Ovary (tissue), 9 donors: Measurements from ENCODE around the gene CADPS. TPM values are rescaled to one million over a fixed set of nuclear protein-coding genes. Genes with fewer than 3 reads are reported as not detected.

Source experiments
- DNase-seq, 5 donors: peaks; one replicate each; pipeline ENCODE4 v3.0.0-alpha.2; 2019 to 2020
- H3K27ac ChIP-seq, 2 donors: fragments of 200-600 bp; one replicate each; pipeline versions ENCODE4 v1.5.1 to v1.8.0; 2019 to 2022
- H3K27me3 ChIP-seq: fragments of 200-600 bp; one replicate; pipeline ENCODE4 v1.8.0; 2022
- H3K36me3 ChIP-seq: fragments of 200-600 bp; sonication (generic); one replicate; pipeline ENCODE4 v1.5.1; 2019
- H3K4me1 ChIP-seq: one replicate; pipeline ENCODE4 v1.8.1; 2013; ENCODE audit warnings: mild to moderate bottlenecking, moderate library complexity; ENCODE audit not compliant: insufficient read depth
- H3K4me3 ChIP-seq: fragments of 200-600 bp; sonication (generic); one replicate; pipeline ENCODE4 v1.5.1; 2017
- H3K9me3 ChIP-seq, 2 donors: fragments of 200-600 bp in 1 of 2; sonication (generic) in 1 of 2; one replicate each; pipeline versions ENCODE4 v1.5.1 to v1.8.1; 2013 to 2019; ENCODE audit warnings: mild to moderate bottlenecking in 1 of 2, moderate library complexity in 1 of 2
- EP300 ChIP-seq: sonication (generic); formaldehyde crosslinking; IDR thresholded peaks from one replicate; pipeline ENCODE4 v1.6.1; 2017; ENCODE audit warnings: antibody characterized with exemption
- POLR2A ChIP-seq: fragments of 450-650 bp; IDR thresholded peaks from one replicate; pipeline ENCODE4 v1.6.1; 2017; ENCODE audit warnings: antibody characterized with exemption, mild to moderate bottlenecking, moderate library complexity
- WGBS, 3 donors: extraction: QIAGEN DNeasy Blood & Tissue Kit in 1 of 3; methylation state at CpG; one replicate each; pipeline versions ENCODE4 v1.1.5 to v1.1.7; 2013 to 2017; 5-methylcytosine and 5-hydroxymethylcytosine counted together
- intact Hi-C, 4 donors: fragments of 100-400 bp; cut with DNase I; formaldehyde crosslinking; loops; one replicate each; pipeline versions ENCODE4 v1.11.0 to v1.15.1; 2022 to 2023
- polyA plus RNA-seq, 2 donors: library from polyadenylated mRNA; stranded (reverse); fragments of 200-250 nt in 1 of 2; fragments of 350-450 nt in 1 of 2; fragmentation: Illumina TruSeq in 1 of 2; extraction: RNeasy Lipid Tissue Mini Kit (QIAGEN cat#74804) in 1 of 2; gene quantifications; one replicate each; pipeline ENCODE4 v1.2.3, GENCODE V29; 2013 to 2014
- total RNA-seq, 7 donors: library from RNA; depleted of rRNA in 2 of 7; stranded (reverse); fragments of >200 nt in 2 of 7; fragmentation: NEBNext Ultra II Directional in 3 of 7; extraction: Animal tissue kit (Norgen Biotek cat#: 25700) in 3 of 7; gene quantifications; one replicate each; pipeline versions ENCODE4 v1.1.0 to v1.2.4, GENCODE V29; 2016 to 2023
- TF ChIP-seq, protein P1 (sequence below), 3 donors: fragments of 450-650 bp in 2 of 3; fragments of 200-600 bp in 1 of 3; IDR thresholded peaks; one replicate each; pipeline versions ENCODE4 v1.5.1 to v1.8.0; 2016 to 2022; ENCODE audit warnings: antibody characterized with exemption in 3 of 3, mild to moderate bottlenecking in 1 of 3
- donor health status: DM: no; HTN: no; CAD: no; lungs with moderate emphysema.
- donor health status: DM: no; HTN: no; CAD: no.
- donor health status: Bipolar disorder and iron deficiency.
- donor health status: DM: yes; HTN: yes; CAD: no.
- donor health status: DM: no; HTN: no; CAD: no.
- donor health status: DM: yes; HTN: yes; CAD: no.

Gene CADPS
- total and polyA plus RNA-seq, 9 donors, result 0.90 to 6.8 (median 2.8) TPM

DNA sequence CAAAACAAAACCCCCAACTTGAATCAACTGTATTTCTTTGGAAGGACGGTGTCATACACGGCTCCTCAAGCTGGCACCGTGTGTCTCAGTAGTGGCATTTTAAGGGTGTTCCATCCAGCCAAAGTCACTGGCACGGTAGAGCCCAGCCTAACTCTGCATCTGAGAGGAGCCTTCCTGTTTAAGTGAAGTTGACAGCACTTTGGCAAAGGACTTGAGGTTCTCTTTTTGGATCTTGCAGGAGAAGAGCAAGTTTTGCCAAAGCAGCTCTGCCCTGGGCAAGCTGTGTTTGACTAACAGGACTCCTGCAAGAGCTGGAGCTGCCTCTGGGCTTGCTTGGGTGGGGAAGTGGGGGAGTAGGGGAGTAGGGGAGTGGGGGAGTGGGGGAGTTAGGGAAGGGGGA lies 392.3 kb downstream of the CADPS start:
- no peaks in the 10 kb centered on the region for H3K36me3 ChIP-seq
- TF ChIP-seq EP300 (no peak), POLR2A (no peak)
- TF ChIP-seq, protein P1, sequence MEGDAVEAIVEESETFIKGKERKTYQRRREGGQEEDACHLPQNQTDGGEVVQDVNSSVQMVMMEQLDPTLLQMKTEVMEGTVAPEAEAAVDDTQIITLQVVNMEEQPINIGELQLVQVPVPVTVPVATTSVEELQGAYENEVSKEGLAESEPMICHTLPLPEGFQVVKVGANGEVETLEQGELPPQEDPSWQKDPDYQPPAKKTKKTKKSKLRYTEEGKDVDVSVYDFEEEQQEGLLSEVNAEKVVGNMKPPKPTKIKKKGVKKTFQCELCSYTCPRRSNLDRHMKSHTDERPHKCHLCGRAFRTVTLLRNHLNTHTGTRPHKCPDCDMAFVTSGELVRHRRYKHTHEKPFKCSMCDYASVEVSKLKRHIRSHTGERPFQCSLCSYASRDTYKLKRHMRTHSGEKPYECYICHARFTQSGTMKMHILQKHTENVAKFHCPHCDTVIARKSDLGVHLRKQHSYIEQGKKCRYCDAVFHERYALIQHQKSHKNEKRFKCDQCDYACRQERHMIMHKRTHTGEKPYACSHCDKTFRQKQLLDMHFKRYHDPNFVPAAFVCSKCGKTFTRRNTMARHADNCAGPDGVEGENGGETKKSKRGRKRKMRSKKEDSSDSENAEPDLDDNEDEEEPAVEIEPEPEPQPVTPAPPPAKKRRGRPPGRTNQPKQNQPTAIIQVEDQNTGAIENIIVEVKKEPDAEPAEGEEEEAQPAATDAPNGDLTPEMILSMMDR (IDR thresholded peaks at IDR 0.05), result no peak
- H3K4me1 ChIP-seq, result no peaks in the 10 kb centered on the region
- no peak for DNase-seq
- no peaks in the 10 kb centered on the region for H3K9me3 ChIP-seq
- 68 to 80% (median 72%) methylated on average over 4 of the region's 4 CpGs for WGBS, 3 donors
- H3K27ac ChIP-seq, result no peak overlapping the region
- intact Hi-C loops, result no loop called here
- H3K27me3 ChIP-seq, result no peaks in the 10 kb centered on the region
- no peak overlapping the region for H3K4me3 ChIP-seq

DNA sequence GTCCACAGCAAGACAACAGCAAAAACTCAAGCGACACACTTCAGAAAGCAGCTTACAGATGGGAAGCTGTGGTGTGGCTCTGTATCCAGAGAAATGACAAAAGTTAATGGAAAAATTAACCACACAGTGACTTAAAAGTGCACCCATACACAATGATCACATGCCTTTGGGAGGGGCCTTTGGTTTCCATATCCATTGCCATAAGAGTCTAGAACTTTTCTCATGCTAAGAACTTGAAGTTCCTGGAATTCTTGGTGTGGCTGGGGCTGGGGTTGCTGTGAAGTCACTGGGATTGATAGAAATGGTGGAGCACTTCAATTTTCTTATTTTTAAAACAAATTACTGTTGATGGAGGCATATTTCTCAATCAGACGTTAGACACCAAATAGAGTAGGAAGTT lies 393.3 kb downstream of the CADPS start:
- WGBS, 3 donors, result 76 to 90% (median 82%) methylated on average over 2 of the region's 2 CpGs
- TF ChIP-seq, protein P1 (IDR thresholded peaks at IDR 0.05), result no peak
- no peak for TF ChIP-seq POLR2A
- no peak for TF ChIP-seq EP300
- Histone ChIP-seq H3K4me1 (no peaks in the 10 kb centered on the region), H3K9me3 (no peaks in the 10 kb centered on the region), H3K27me3 (no peaks in the 10 kb centered on the region), H3K36me3 (no peaks in the 10 kb centered on the region), H3K4me3 (no peak overlapping the region), H3K27ac (no peak overlapping the region)
- intact Hi-C loops, result no loop called here
- DNase-seq, result no peak

DNA sequence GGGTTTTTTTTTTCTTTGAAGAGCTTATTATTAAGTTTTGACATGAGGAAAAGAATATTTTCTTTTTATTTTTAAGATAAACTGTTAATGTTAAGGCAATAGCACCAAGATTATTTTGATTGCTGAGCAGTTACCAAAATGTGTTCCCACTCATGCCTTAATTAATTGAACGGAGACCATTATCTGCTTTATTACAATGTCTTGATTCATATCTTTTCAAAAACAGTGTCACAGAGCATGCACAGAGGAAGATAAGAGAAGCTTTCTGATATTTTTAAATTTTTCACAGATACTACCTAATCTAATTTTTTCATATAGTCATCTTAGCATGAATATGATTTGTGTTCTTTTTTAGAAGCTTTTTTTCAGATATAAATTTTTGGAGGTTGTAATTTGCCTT lies 395.2 kb downstream of the CADPS start:
- Histone ChIP-seq H3K27ac (no peak overlapping the region), H3K4me1 (no peaks in the 10 kb centered on the region), H3K27me3 (no peaks in the 10 kb centered on the region), H3K4me3 (no peak overlapping the region), H3K9me3 (no peaks in the 10 kb centered on the region), H3K36me3 (no peaks in the 10 kb centered on the region)
- TF ChIP-seq, protein P1 (IDR thresholded peaks at IDR 0.05), result no peak
- no peak for TF ChIP-seq POLR2A
- no peak for TF ChIP-seq EP300
- intact Hi-C loops, result no loop called here
- no peak for DNase-seq
- 56 to 76% (median 56%) methylated on average over 1 of the region's 1 CpG for WGBS, 3 donors

DNA sequence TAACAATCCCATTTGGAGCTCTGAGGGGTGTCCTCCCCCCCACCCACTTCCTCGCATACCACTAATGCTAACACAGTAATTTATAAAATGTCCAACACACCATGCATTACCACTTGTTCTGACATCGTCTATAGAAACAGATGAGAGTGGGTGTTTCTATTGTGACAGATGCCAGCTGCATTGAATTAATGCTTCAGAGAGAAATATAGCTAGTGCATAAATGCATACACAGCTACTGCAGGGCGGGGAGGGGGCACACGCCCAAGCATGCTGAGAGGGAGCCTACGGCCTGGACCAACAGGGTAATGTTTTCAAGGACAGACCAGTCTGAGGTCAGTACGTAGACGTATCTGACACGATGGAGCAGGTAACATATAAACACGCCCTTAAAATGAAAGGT lies 395.9 kb downstream of the CADPS start:
- 66 to 70% (median 69%) methylated on average over 9 of the region's 9 CpGs for WGBS, 3 donors
- no peaks in the 10 kb centered on the region for H3K27me3 ChIP-seq
- no peak overlapping the region for H3K4me3 ChIP-seq
- no peaks in the 10 kb centered on the region for H3K4me1 ChIP-seq
- H3K9me3 ChIP-seq, result no peaks in the 10 kb centered on the region
- intact Hi-C loops, result no loop called here
- H3K36me3 ChIP-seq, result no peaks in the 10 kb centered on the region
- DNase-seq, result no peak
- TF ChIP-seq EP300, result no peak
- TF ChIP-seq POLR2A, result no peak
- H3K27ac ChIP-seq, result no peak overlapping the region

DNA sequence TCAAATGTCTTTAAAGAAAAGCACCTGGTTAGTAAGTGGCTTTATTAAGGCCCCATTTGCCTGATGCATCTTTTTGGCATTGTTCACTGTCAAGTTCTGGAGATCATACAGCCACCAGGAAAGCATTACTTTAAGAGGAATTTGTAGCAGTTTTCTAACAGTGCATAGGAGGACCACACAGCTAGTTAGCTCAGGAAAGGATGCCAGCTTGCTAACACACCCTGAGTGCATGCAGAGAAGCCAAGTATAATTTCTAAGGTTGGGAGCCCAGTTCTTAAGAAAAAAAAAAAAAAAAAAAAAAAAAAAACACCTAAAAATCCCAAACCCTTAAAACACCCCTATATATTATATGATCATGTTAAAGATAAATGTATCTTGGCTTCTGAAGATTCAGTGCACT lies 399.9 kb downstream of the CADPS start:
- no peaks in the 10 kb centered on the region for H3K36me3 ChIP-seq
- no peak for DNase-seq
- H3K4me3 ChIP-seq, result no peak overlapping the region
- no peak overlapping the region for H3K27ac ChIP-seq
- intact Hi-C loops, result no loop called here
- no peaks in the 10 kb centered on the region for H3K27me3 ChIP-seq
- no peaks in the 10 kb centered on the region for H3K4me1 ChIP-seq
- H3K9me3 ChIP-seq, result no peaks in the 10 kb centered on the region
- no peak for TF ChIP-seq EP300
